GM23248 (cell line): ENCODE data around the gene NOBOX. TPM values are rescaled to one million over a fixed set of nuclear protein-coding genes. Genes with fewer than 3 reads are reported as not detected.

Experiments used
- DNase-seq: peaks from one replicate; pipeline ENCODE4 v3.0.0-alpha.2; 2015
- H2AFZ ChIP-seq: fragments of 200-600 bp; sonication (generic); 2 replicates; pipeline ENCODE4 v1.6.1; 2016; ENCODE audit warnings: antibody characterized with exemption
- H3F3A ChIP-seq: fragments of 200-600 bp; sonication (generic); 2 replicates; pipeline ENCODE4 v1.6.1; 2016; ENCODE audit warnings: mild to moderate bottlenecking, antibody characterized with exemption, mixed run types; ENCODE audit not compliant: insufficient read depth
- H3K27ac ChIP-seq: fragments of 200-600 bp; sonication (generic); 2 replicates; pipeline ENCODE4 v1.5.1; 2016; ENCODE audit warnings: mild to moderate bottlenecking
- H3K27me3 ChIP-seq: fragments of 200-600 bp; sonication (generic); replicated peaks from 2 replicates; pipeline ENCODE4 v1.6.1; 2016; ENCODE audit warnings: mild to moderate bottlenecking; ENCODE audit not compliant: insufficient read depth
- H3K36me3 ChIP-seq: fragments of 200-600 bp; sonication (generic); 2 replicates; pipeline ENCODE4 v1.6.1; 2016; ENCODE audit warnings: low read depth, mild to moderate bottlenecking
- H3K4me1 ChIP-seq: fragments of 200-600 bp; sonication (generic); 2 replicates; pipeline ENCODE4 v1.6.1; 2016; ENCODE audit warnings: mild to moderate bottlenecking; ENCODE audit not compliant: insufficient read depth
- H3K4me2 ChIP-seq: fragments of 200-600 bp; sonication (generic); one replicate; pipeline ENCODE4 v1.6.1; 2016; ENCODE audit warnings: mild to moderate bottlenecking; ENCODE audit not compliant: unreplicated experiment
- H3K4me3 ChIP-seq: fragments of 200-600 bp; sonication (generic); 2 replicates; pipeline ENCODE4 v1.5.1; 2016; ENCODE audit warnings: mild to moderate bottlenecking
- H3K79me2 ChIP-seq: fragments of 200-600 bp; sonication (generic); 2 replicates; pipeline ENCODE4 v1.6.1; 2016; ENCODE audit warnings: mild to moderate bottlenecking; ENCODE audit not compliant: insufficient read depth
- H3K9ac ChIP-seq: fragments of 200-600 bp; sonication (generic); 2 replicates; pipeline ENCODE4 v1.6.1; 2016; ENCODE audit warnings: mild to moderate bottlenecking
- H3K9me2 ChIP-seq: fragments of 200-600 bp; sonication (generic); 2 replicates; pipeline ENCODE4 v1.6.1; 2016; ENCODE audit warnings: mixed run types, mild to moderate bottlenecking, moderate library complexity; ENCODE audit not compliant: insufficient read depth
- H3K9me3 ChIP-seq: fragments of 200-600 bp; sonication (generic); one replicate; pipeline ENCODE4 v1.6.1; 2017; ENCODE audit warnings: low read depth
- H4K20me1 ChIP-seq: fragments of 200-600 bp; sonication (generic); 2 replicates; pipeline ENCODE4 v1.6.0; 2016; ENCODE audit not compliant: insufficient read depth
- EZH2 ChIP-seq: fragments of 200-600 bp; sonication (generic); IDR thresholded peaks from 2 replicates; pipeline ENCODE4 v1.6.1; 2018; ENCODE audit warnings: antibody characterized with exemption, mild to moderate bottlenecking; ENCODE audit not compliant: insufficient read depth, poor library complexity, severe bottlenecking
- EZH2phosphoT487 ChIP-seq: fragments of 200-600 bp; sonication (generic); IDR thresholded peaks from 2 replicates; pipeline ENCODE4 v1.6.1; 2018; ENCODE audit warnings: antibody characterized with exemption, moderate library complexity, mild to moderate bottlenecking, low read depth; ENCODE audit not compliant: insufficient read depth
- WGBS, 2 experiments: methylation state at CpG; one replicate each; pipeline ENCODE4 v1.1.6; 2015 to 2017; ENCODE audit warnings: low lambda C conversion rate in 2 of 2, low coverage in 1 of 2; ENCODE audit errors: missing lambda C conversion rate in 2 of 2; 5-methylcytosine and 5-hydroxymethylcytosine counted together
- in situ Hi-C: fragments of 300-500 bp; cut with MboI; formaldehyde crosslinking; loops from 2 replicates; pipeline ENCODE4 v1.15.0; 2020
- polyA plus RNA-seq: library from polyadenylated mRNA; unstranded; fragments of >200 nt; fragmentation: Nextera tagmentation; extraction: Ambion mirVana; gene quantifications from 2 replicates; pipeline ENCODE4 v1.2.1, GENCODE V29; 2016
- total RNA-seq: library from RNA; depleted of rRNA; stranded (reverse); fragments of >200 nt; shearing (Covaris generic); gene quantifications from 2 replicates; pipeline ENCODE4 v1.2.3, GENCODE V29; 2014

NOBOX gene
- total and polyA plus RNA-seq, 2 experiments from 2014 or later: not detected

DNA sequence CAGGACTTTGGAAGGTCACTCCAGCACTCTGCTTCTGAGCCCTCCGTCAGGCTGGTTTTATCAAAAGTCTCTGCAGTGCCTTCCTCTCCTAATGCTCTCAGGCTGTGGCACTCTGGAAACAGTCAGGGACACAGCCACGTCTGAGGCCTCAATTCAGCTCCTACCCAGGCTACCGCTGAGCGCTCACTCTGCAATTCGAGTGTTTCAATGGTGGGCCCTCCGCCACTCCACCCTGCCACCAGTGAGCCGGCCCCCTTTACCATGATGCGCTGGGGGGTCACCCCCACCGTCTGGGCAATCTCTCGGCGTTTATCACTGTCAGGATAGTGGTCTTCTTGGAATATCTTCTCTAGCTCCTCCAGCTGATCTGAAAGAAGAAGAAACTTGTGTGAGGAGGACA, 3.5 kb downstream of the NOBOX start:
- 75 to 82% methylated on average over 11 of the region's 11 CpGs for WGBS, 2 experiments
- no peak overlapping the region for H3K9ac ChIP-seq

DNA sequence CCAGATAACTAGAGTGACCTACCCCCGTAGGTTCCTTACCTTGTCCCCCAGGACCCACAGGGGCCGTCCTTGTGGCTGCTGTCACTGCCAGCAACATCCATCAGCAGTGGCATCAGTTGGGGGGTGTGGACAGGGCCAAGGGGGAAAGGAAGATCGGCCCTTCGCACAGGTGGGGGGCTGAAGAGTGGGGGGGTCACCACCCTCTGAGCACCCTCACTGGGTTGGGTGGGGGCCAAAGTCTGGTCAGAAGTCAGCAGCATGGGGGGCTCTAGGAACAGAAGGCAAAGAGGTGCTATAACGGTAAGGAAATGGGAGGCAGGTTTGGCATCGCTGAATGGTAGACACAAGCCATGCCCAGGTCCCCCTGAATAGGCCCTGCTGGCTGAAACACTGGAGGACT, 4.6 kb downstream of the NOBOX start:
- in situ Hi-C loops: no loop called here
- H3K4me1 ChIP-seq: no peaks in the 10 kb centered on the region
- no peaks in the 10 kb centered on the region for H3F3A ChIP-seq
- H4K20me1 ChIP-seq: no peaks in the 10 kb centered on the region; the same call in 1 of the 2 replicates
- H3K27me3 ChIP-seq: no peaks in the 10 kb centered on the region
- no peak for DNase-seq
- H3K36me3 ChIP-seq: no peaks in the 10 kb centered on the region
- H3K79me2 ChIP-seq: no peaks in the 10 kb centered on the region
- TF ChIP-seq EZH2 (no peak), EZH2phosphoT487 (no peak)
- 63 to 77% methylated on average over 6 of the region's 6 CpGs for WGBS, 2 experiments
- H2AFZ ChIP-seq: no peak overlapping the region
- H3K9ac ChIP-seq: no peak overlapping the region
- H3K27ac ChIP-seq: no peak overlapping the region
- H3K9me2 ChIP-seq: no peaks in the 10 kb centered on the region
- no peak overlapping the region for H3K4me3 ChIP-seq
- H3K4me2 ChIP-seq: no peak overlapping the region
- no peaks in the 10 kb centered on the region for H3K9me3 ChIP-seq

More for the DNA sequence above, 3.5 kb downstream of the NOBOX start:
- no peaks in the 10 kb centered on the region for H3K36me3 ChIP-seq
- no peak overlapping the region for H2AFZ ChIP-seq
- no peaks in the 10 kb centered on the region for H3K9me2 ChIP-seq
- H3K4me2 ChIP-seq: no peak overlapping the region
- H3K9me3 ChIP-seq: no peaks in the 10 kb centered on the region
- no peak for DNase-seq
- no peaks in the 10 kb centered on the region for H3F3A ChIP-seq
- in situ Hi-C loops: no loop called here
- no peaks in the 10 kb centered on the region for H3K27me3 ChIP-seq
- H3K79me2 ChIP-seq: no peaks in the 10 kb centered on the region
- no peaks in the 10 kb centered on the region for H3K4me1 ChIP-seq
- TF ChIP-seq EZH2 (no peak), EZH2phosphoT487 (no peak)
- H3K4me3 ChIP-seq: no peak overlapping the region
- H4K20me1 ChIP-seq: no peaks in the 10 kb centered on the region; the same call in 1 of the 2 replicates
- no peak overlapping the region for H3K27ac ChIP-seq

DNA sequence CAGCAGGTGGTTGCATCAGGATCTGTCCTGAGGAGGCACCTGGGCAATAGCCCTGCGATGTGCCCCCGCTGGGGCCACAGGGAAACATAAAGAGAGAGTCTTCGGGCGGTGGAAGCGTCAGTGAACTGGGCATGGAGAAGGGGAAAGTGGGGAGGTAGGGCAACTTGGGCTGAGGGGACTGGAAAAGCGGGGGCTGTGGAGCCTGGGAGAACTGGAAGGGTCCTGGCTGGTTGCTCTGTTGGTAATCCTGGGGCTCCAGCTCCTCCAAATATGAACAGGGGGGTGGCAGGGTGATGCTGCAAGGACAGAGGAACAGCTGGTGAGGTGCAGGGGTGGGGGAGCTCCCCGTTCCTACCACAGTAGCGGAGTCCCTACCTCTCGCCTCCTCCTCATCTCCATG, 5.2 kb downstream of the NOBOX start:
- Histone ChIP-seq H3K4me3 (no peak overlapping the region), H3K4me2 (no peak overlapping the region), H3K4me1 (no peaks in the 10 kb centered on the region), H3K79me2 (no peaks in the 10 kb centered on the region), H3K9ac (no peak overlapping the region), H2AFZ (no peak overlapping the region), H3K27me3 (no peaks in the 10 kb centered on the region), H3K9me2 (no peaks in the 10 kb centered on the region), H3K36me3 (no peaks in the 10 kb centered on the region), H3K9me3 (no peaks in the 10 kb centered on the region), H3K27ac (no peak overlapping the region), H4K20me1 (no peaks in the 10 kb centered on the region; the same call in 1 of the 2 replicates), H3F3A (no peaks in the 10 kb centered on the region)
- TF ChIP-seq EZH2phosphoT487 (no peak), EZH2 (no peak)
- no peak for DNase-seq
- 45 to 51% methylated on average over 7 to 9 of the region's 9 CpGs for WGBS, 2 experiments
- in situ Hi-C loops: no loop called here

DNA sequence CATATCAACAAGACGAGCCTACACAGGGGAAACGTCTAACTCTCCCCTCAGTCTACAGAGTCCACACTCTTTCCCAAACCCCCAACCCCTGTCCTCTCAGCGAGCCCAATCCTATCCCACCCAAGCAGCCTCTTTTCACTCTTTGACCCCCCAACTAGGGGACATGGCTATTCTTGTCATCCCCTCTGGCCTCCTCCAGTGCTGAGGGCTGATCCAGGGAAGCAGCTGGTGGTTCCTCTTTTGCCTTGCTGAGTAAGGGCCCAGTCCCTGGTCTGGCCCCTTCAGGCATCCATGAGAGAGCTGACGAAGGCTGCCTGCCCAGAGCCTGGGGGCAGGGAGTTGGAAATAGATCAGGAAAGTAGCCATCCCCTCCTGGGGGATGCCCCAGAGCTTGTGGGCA, 6.4 kb downstream of the NOBOX start:
- TF ChIP-seq EZH2phosphoT487 (no peak), EZH2 (no peak)
- Histone ChIP-seq H4K20me1 (no peaks in the 10 kb centered on the region; the same call in 1 of the 2 replicates), H3K36me3 (no peaks in the 10 kb centered on the region), H3K27me3 (no peaks in the 10 kb centered on the region), H3F3A (no peaks in the 10 kb centered on the region), H2AFZ (no peak overlapping the region), H3K27ac (no peak overlapping the region), H3K79me2 (no peaks in the 10 kb centered on the region), H3K9me2 (no peaks in the 10 kb centered on the region), H3K9ac (no peak overlapping the region), H3K4me2 (no peak overlapping the region), H3K4me3 (no peak overlapping the region), H3K4me1 (no peaks in the 10 kb centered on the region), H3K9me3 (no peaks in the 10 kb centered on the region)
- no peak for DNase-seq
- WGBS, 2 experiments: 50 to 54% methylated on average over 4 of the region's 4 CpGs
- in situ Hi-C loops: no loop called here

DNA sequence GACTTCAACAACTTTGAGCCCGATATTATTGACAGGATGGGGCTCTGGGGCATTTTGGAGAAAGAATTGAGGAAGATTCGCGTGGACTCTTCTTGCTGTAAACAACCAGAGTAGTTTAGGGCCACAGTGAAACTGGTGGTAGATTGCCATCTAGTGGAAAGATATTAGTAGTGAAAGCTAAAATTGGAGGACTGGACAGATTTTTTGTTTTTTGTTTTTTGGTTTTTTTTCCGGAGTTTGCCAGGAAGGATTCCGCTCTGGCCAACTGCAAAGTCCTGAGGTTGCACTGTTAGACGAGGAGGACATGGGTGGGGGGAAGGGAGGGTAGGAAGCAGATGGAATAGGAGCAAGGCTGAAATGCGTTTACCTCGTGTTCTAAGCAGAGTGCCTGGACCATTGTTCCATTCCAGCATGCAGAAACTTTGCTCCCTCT, 11.7 kb downstream of the NOBOX start:
- H3K27ac ChIP-seq: no peak overlapping the region
- WGBS, 2 experiments: 2 to 5% methylated on average over 8 of the region's 8 CpGs
- no peaks in the 10 kb centered on the region for H3K9me3 ChIP-seq
- H3K9ac ChIP-seq: no peak overlapping the region
- in situ Hi-C loops: no loop called here
- no peaks in the 10 kb centered on the region for H3F3A ChIP-seq
- H3K36me3 ChIP-seq: no peaks in the 10 kb centered on the region
- no peaks in the 10 kb centered on the region; the same call in 1 of the 2 replicates for H4K20me1 ChIP-seq
- no peaks in the 10 kb centered on the region for H3K9me2 ChIP-seq
- peak overlapping the region; percentile 65 for H2AFZ ChIP-seq
- TF ChIP-seq EZH2 (no peak), EZH2phosphoT487 (no peak)
- peak overlapping the region; percentile 69 for H3K4me2 ChIP-seq
- no peaks in the 10 kb centered on the region for H3K27me3 ChIP-seq
- H3K4me1 ChIP-seq: 0 out of 2 replicates have a peak, but pooled peaks cover 5% of the 10 kb centered on the region
- peak; percentile 79 for DNase-seq
- H3K79me2 ChIP-seq: no peaks in the 10 kb centered on the region
- H3K4me3 ChIP-seq: peak overlapping the region; percentile 21; the same call in 1 of the 2 replicates
